ENCODE data around the gene VPS41. TPM values are rescaled to one million over a fixed set of nuclear protein-coding genes. Genes with fewer than 3 reads are reported as not detected.

Gene VPS41
- polyA plus RNA-seq, 1 donor, result 33.8 TPM

GRCh38 chr7:38813768-38814167 lies 95.2 kb downstream of the VPS41 start:
- no peak for DNase-seq (ENCODE audit: low read depth)

- DNase-seq (ENCODE audit: low read depth), result no peak
These were observed 102.1 kb downstream of the VPS41 start for GRCh38 chr7:38806912-38807311.

GRCh38 chr7:38801786-38802185 lies 107.2 kb downstream of the VPS41 start:
- no peak for DNase-seq (ENCODE audit: low read depth)

DNA sequence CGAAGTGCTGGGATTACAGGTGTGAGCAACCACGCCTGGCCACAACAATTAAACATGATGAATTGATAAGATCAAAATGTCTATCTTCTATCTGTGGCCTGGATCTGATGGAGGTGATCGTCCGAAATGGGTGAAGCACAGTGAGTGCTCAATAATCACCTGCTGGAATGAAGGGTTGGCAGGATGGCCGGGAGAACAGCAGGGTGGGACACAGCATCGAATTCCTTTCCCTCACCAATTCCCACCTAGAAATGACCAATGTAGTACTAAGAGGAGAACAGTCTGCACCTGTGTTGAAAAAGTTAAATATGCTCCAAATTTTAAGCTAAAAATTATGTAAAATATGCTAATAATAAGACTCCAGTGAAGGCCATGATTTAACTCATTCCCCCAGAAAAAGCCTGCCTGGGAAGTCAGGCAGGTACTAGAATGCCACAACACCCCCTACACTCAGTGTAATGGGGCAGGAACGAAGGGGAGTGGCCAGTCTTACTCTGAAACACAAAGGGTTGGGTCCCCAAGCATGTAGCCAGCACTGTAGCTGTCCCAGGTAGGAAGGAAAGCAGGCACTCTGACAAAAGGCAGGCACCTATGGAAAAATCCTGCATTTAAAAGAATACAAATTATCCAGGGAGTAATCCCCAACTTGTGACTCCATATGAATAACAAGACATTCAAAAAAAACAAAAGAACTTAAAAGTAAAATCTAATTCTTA lies 110.3 kb downstream of the VPS41 start:
- no peak for DNase-seq (ENCODE audit: low read depth)

DNA sequence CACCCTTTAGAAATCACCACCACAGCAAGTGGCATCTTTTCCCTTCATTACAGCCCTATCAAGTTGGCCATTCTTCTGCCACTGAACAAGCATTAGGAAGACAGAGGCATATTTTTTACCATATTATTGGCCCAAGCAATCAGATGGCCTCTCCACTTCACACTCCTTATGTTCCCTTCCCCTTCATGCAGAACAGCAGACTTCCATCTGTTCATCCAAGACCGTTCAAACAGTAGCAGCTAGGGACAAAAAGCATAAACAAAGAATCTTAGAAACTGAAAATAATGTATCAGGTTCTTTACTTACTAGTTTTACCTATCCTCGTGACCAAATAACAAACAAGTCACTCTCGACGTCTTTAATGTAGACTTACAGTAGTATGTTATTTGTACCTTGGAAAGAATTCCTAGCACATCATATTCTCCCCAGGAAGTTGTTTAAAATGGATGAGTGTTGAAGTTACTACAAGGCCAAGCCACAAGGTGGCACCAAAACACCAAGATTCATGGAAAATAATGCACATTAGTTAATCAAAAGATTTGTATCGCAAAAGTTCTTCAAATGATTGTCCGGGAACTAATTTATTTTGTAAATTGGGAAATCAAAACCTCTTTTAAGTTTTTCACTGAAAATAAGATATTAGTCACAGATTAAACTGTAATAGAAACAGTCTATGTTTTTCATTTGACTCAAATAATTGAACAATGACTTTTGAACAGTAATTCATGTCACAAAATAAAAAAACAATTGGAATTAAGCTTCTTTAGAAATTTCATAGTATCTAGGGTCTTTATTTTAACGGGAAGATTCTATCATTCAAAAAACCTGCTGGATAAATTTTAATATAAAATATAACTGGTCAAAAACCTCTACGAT lies 112.1 kb downstream of the VPS41 start:
- peak; percentile 52 for DNase-seq (ENCODE audit: low read depth)

- DNase-seq (ENCODE audit: low read depth), result no peak
These were observed 113.4 kb downstream of the VPS41 start for GRCh38 chr7:38795593-38795992.

- DNase-seq (ENCODE audit: low read depth), result no peak
These were observed 127.0 kb downstream of the VPS41 start for GRCh38 chr7:38781991-38782390.

DNA sequence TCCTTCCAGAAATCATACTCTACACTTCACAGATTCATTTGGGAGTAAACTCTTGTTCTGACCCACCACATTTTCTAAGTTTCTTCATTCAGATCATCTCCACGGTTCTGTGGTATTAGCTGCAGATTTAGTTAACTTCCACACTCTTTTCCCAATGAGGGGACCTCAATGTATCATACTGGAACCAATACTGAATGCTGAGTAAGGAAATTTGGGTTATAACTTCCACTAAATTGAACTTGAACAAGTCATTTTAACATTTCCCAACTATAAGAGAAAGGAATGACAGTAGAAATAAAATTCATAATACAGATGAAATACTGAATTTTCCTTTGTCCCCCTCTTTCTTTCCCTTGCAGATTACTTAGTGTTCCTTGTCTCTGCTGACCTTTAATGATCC lies 131.4 kb downstream of the VPS41 start:
- DNase-seq (ENCODE audit: low read depth), result no peak

DNA sequence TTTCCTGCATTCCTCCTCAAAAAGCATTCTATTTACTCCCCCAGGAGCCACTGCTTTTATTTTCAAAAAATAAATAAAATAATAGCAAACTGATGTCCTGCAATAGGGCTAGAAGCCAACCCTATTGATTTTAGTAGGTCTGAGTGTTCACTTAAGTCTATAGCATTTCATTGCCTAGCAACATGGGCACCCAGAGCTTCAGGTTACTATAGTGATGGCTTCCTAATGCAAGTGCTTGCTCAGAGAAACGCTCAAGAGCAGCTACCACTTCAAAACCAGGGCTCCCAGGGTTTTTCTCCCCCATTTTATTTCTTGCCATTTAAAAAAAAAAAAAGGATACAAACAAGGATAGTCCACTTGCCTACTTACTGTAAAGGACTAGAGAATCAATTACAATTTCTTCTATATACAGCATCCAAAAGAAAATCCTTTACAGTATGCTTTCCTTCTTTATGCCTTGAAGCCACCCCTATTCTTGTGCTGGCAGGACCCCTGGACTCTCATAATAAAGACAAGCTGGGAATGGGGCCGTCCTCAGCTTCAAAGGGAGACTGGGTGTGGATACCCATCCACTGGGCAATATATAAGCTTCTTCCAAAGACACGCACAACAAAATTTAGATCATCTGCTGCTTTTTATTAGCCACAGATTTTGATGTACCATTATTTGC lies 133.3 kb downstream of the VPS41 start:
- DNase-seq (ENCODE audit: low read depth), result no peak

DNA sequence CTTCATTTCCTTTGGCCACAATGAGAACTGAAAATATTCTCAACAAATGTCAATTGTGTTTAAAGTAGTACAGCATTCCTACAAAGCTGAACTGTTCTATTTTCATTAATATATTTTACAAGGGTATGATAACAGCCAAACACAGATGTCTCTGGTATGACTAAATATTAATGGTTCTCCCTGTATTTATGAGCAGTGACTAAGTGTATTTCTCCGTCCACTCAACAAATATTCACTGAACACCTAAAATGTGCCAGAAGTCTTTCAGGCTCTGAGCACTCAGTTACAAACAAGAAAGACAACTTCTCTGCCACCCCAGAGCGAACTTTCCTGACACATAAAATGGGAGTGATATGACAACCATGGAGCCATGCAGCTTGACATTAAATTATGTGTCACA lies 135.6 kb downstream of the VPS41 start:
- DNase-seq (ENCODE audit: low read depth), result no peak

DNA sequence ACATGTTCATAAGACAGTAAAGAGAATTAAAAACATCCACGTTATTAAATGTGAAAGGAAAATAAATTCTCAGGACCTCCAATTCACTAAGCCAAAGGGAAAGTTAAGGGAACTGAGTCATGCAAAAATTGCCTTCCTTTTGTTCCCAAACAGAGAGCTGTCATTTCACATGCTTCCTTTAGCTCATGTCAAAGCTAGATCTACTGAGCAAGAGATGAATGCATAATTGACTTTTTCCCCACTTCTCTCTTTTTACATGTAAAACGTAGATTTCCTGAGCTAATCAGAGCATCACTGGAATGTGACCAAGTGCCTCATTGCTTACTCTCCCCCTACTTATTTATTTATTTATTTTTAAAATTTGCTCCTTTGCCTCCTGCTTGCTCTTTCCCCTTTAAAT lies 148.8 kb downstream of the VPS41 start:
- no peak for DNase-seq (ENCODE audit: low read depth)

DNA sequence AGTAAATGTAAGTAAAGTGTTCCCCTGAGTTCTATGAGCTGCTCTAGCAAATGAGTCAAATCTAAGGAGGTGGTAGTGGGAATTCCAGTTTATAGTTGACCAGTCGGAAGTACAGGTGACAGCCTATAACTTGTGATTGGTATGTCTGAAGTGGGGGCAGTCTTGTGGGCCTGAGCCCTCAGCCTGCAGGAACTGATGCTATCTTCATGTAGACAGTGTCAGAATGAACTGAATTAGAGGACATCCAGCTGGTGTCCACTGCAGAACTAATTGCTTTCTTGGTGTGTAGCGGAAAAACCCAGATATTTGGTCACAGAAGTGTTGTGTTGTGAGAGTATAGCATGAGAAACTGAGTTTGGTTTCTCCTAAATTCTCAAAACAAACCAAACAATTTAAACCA lies 150.0 kb downstream of the VPS41 start:
- DNase-seq (ENCODE audit: low read depth), result no peak

GRCh38 chr7:38757931-38758330 lies 151.1 kb downstream of the VPS41 start:
- DNase-seq (ENCODE audit: low read depth), result no peak

- DNase-seq (ENCODE audit: low read depth), result no peak
These were observed 152.5 kb downstream of the VPS41 start for GRCh38 chr7:38756521-38756920.

DNA sequence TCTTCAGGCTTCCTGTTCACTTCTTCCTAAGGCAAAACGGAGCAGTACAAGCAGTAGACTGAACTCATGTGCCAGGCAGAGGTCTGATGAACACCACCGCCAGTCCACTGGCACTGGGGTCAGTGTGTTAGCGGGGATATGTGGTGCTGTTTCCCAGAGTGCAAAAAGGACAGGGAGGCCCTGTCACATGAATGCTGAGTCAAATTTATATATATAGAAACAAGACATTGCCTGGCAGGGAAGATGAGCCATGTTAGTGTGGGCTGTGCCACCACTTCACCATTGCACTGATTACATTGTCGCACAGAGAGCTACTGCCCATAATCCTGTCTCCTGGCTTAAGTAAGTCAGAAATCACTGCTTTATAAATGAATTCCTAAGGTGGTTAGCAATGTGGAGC lies 155.6 kb downstream of the VPS41 start:
- no peak for DNase-seq (ENCODE audit: low read depth)

- DNase-seq (ENCODE audit: low read depth), result no peak
These were observed 157.6 kb downstream of the VPS41 start for GRCh38 chr7:38751416-38751815.

- DNase-seq (ENCODE audit: low read depth), result no peak
These were observed 160.9 kb downstream of the VPS41 start for GRCh38 chr7:38748056-38748610.

DNA sequence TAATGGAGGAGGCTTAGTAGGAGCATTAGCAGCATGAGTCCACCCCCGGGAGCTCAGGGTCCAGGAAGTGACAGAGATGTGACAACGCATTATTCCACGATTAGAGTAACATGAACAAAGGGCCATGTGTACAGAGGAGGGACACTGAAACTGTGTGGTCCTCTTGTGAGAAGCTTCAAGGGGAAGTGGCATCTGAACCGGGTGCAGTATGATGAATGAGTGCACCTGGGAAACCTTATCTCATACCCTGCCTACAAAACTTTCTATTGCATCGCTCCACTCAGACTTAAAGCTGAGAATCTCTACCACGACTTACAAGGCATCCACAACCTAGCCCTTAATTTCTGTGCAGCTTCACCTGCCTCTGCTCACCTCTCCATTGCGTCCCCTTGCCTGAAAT lies 162.6 kb downstream of the VPS41 start:
- no peak for DNase-seq (ENCODE audit: low read depth)

DNA sequence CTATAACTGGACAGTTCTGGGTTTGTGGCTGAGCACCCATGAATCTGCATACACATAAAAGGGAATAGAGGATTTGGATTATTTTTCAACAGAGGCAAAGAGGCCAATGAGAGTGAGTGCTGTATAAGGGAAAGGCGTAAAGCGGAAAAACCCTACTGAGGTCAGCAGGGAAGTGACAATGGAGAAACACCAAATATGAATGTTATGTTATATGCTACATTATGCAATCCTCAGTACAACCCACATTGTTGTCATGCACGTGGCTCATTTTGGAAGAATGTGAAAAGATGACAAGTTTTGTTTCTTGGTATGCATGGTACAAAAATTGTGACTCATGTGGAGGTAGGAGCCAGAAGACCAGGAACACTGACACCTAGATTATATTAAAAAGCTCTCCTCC lies 164.2 kb downstream of the VPS41 start:
- no peak for DNase-seq (ENCODE audit: low read depth)

- no peak for DNase-seq (ENCODE audit: low read depth)
These were observed 165.1 kb downstream of the VPS41 start for GRCh38 chr7:38743899-38744298.

GRCh38 chr7:38740041-38740440 lies 168.9 kb downstream of the VPS41 start:
- no peak for DNase-seq (ENCODE audit: low read depth)

- DNase-seq (ENCODE audit: low read depth), result no peak
These were observed 172.9 kb downstream of the VPS41 start for GRCh38 chr7:38736138-38736537.
